Right ventricle myocardium inferior (tissue), 1 donor: Measurements from ENCODE around the gene ZNF616. TPM values are rescaled to one million over a fixed set of nuclear protein-coding genes. Genes with fewer than 3 reads are reported as not detected.
"Not testable (repeated sequence)": the region's sequence is repeated elsewhere in the genome, so short reads cannot be mapped to it uniquely, and the experiment has no call there.

Experiments
- ATAC-seq: fragments of 200-7000 bp; cut with Tn5 transposase; one replicate; pipeline ENCODE4 v1.9.1; 2020; ENCODE audit warnings: mild to moderate bottlenecking, moderate library complexity
- DNase-seq: peaks from one replicate; pipeline ENCODE4 v3.0.0; 2021; ENCODE audit errors: missing footprints
- intact Hi-C: fragments of 100-400 bp; cut with DNase I; formaldehyde crosslinking; loops from one replicate; pipeline ENCODE4 v1.11.0; 2022
- total RNA-seq: library from RNA; stranded (reverse); fragmentation: NEBNext Ultra II Directional; extraction: Animal tissue kit (Norgen Biotek cat#: 25700); gene quantifications from one replicate; pipeline ENCODE4 v1.2.1, GENCODE V29; 2021
- donor health status: DM: no; HTN: yes; CAD: no; lungs with severe emphysema.

Gene ZNF616
- total RNA-seq, 1 donor from 2014 or later: 5.2 TPM

DNA sequence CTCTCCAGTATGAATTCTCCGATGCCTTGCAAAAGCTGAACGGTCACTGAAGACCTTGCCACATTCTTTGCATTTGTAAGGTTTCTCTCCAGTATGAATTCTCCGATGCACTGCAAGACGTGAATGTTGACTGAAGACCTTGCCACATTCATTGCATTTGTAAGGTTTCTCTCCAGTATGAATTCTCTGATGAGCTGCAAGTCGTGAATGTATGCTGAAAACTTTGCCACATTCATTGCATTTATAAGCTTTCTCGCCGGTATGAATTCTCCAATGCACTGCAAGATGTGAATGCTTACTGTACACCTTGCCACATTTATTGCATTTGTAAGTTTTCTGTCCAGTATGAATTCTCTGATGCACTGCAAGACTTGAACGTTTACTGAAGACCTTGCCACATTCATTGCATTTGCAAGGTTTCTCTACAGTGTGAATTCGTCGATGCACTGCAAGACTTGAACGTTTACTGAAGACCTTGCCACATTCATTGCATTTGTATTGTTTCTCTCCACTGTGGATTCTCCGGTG, 24.1 kb downstream of the ZNF616 start:
- intact Hi-C loops: no loop called here

GRCh38 chr19:52114691-52115090, 25.0 kb downstream of the ZNF616 start:
- DNase-seq (no peak), ATAC-seq (no peak)
- intact Hi-C loops: no loop called here

More for the DNA sequence above, 24.1 kb downstream of the ZNF616 start:
- DNase-seq (no peak), ATAC-seq (no peak)

- intact Hi-C loops: no loop called here
- ATAC-seq (no peak), DNase-seq (no peak)
These were observed 27.1 kb downstream of the ZNF616 start for GRCh38 chr19:52112624-52113023.

DNA sequence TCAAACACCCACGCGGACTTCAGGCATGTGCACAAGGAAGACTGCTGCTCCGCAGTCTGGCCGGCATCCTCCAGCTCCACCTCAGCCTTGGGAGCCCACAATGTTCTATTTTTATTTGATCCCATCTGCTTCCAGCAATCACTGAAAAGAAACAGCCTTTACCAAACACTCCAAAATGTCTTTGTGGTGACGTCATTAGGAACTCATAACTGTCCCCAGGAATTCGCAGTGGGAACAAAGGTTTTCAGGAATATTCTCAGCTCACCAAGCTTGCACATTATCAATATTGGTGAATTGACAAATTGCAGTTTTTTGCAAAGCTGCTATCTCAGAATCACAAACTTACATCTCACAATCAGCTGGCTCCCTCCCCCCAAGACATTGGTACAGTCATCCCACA, 29.0 kb downstream of the ZNF616 start:
- intact Hi-C loops: no loop called here
- ATAC-seq (no peak), DNase-seq (no peak)

DNA sequence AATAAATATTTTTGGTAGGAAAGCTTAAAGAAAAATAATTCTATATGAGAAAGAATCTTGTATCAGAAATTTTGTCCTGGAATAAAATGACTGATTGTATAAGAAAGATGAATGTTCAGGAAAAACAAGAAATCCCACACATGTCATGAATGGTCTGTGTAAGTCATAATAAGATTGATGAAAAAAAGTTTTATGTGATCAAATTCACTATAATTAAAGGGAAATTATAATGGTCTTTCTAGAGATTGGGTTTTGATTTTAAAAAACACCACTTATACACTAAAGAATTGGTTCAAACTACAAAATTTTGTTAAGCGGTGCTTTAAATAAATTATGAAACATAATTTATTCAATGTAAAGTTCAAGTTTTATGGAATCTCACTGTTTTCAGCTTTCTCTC, 37.0 kb downstream of the ZNF616 start:
- intact Hi-C loops: no loop called here
- DNase-seq (no peak), ATAC-seq (no peak)

DNA sequence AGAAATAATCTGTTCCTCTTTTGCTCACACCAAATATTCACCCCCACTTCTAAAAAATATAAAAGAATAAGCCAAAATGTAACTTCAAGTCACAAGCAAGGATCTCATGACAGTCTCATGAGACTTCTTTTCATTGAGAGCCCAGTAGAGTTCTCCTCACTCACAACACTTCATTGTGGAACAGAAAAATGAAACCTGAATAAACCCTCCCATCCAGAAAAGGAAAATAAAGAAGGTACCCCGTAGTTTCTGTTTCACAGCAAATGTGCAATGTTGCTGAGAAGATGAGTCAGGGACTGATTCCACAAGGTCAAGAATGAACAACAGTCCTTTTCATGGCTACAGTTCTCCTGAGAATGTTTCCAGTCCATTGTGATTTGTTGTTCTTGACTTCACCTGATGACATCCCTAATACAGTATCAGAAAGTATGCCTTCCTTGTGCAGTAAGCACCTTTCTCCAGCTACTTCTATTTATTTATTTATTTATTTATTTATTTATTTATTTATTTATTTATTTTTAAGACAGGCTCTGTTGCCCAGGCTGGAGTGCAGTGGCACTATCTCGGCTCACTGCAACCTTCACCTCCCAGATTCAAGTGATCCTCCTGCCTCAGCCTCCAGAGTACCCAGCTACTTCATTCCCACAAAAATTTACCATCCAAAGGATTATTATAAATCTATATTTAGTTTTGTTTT, 37.7 kb downstream of the ZNF616 start:
- no peak for ATAC-seq
- no peak for DNase-seq
- intact Hi-C loops: no loop called here

DNA sequence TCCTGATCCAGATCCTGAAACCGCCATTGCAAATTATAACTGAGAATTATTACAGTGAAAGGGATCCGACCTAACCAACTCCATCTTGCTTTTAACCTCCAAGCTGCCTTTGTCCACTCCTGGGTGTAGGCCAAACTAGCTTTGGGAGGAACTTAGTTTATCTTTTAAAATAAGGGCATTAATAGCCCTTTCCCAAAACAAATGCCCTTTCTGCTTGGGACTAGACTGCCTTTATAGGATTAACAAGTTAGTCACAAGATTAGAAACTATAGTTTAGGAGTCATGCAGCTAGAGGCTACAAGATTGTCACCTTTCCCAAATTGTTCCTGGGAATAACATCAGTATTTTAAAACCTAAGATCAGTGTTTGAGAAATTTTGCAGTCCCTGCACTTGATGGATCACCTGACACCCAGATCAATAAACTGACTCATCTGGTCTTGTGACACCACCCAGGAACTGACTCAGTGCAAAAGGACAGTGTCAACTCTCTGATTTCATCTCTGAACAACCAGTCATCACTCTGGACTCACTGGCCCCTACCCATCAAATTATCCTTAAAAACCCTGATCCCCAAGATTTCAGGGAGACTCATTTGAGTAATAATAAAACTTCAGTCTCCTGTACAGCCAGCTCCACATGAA, 40.1 kb downstream of the ZNF616 start:
- intact Hi-C loops: no loop called here
- DNase-seq (no peak), ATAC-seq (no peak)

GRCh38 chr19:52096416-52096815, 43.3 kb downstream of the ZNF616 start:
- intact Hi-C loops, ATAC-seq, DNase-seq: not testable (repeated sequence)

DNA sequence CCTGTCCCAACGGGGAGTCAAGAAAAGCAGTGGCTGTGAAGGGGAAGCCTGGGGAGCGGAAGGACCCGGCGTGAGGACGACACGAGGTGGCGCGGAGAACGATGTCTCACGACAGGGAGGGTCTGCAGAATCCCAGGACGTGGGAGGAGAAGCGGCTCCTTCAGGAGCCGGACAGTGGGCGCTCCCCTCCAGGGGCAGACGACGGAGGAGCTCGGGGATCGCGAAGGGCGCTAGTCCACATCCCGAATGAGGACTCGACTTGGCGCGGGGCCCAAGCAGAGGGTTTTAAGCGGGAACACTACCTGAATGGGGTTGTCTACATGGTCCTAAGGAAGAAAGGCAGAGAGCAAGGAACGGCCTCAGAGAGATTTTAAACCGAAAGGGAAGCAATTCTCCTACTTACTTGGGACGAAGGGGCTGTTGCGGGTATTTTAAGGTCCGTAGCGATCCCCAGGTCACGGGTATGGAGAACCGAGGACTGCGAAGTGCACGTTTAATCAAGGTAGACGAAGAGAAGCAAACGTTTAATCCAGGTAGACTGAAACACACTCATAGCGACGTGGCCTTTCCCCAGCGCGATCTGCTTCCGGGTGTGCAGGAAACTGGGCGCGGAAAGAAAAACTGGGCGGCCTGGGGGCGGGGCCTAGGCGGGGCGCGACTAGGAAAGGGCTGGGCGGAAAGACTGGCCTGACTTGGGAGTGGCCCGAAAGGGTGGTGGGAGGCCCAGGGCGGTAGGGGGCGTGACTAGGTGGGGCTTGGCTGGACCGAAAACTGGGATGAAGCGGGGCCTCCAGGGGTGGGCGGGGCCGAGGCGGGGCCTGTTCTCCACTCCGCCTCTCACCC, 44.3 kb downstream of the ZNF616 start, which contains the start of gene ZNF841:
ZNF841 (minus strand) TSS at position 594 of the 843 bp plus-strand sequence. CDS start 10,964 bp downstream, outside the sequence.
- ATAC-seq: peak; percentile 100
- intact Hi-C loops: loop anchor here (2.0 kb wide), 1 partner anchor 47 kb away; the partner anchor contains the start of gene ZNF432
- peak; percentile 95 for DNase-seq

GRCh38 chr19:52094526-52095130, 45.1 kb downstream of the ZNF616 start:
- ATAC-seq (no peak), DNase-seq (no peak)
- intact Hi-C loops: loop anchor here (2.0 kb wide), 1 partner anchor 46 kb away; the partner anchor contains the start of gene ZNF432

DNA sequence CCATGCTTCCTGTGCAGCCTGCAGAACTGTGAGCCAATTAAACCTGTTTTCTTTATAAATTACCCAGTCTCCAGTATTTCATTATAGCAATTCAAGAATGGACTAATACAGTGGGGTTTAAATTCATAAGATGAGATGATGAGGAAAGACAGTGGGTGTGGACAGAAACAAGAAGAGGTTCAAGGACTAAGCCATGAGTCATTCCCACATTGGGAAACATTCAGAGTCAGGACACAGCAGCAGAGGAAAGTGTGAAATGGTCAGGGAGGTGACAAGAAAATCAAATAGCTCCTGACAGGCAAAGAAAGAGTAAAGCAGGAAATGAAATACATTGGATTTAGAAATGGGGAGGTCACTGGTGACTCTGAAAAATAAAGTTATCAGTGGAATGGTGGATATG, 53.3 kb downstream of the ZNF616 start:
- intact Hi-C loops: no loop called here

DNA sequence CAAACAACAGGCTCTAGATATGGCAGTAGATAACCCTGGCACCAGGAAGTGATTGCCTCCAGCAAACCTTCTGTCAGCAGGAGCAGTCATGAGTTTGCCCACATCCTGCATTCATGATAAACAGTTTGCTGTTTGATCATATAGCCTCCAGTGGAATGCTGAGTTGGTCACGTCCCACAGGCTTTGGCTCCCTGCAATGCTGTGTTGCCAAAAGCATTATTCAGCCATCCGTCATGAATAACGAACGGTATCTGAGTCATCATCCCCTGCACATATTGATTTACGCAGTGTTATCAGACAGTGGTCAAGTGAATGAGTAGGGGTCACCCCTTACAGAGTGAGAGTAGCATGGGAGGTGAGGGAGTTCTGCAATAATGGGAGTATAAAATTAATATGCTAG, 69.2 kb downstream of the ZNF616 start:
- ATAC-seq (no peak), DNase-seq (no peak)
- intact Hi-C loops: no loop called here

More for the DNA sequence above, 53.3 kb downstream of the ZNF616 start:
- ATAC-seq (no peak), DNase-seq (no peak)

- ATAC-seq (no peak), DNase-seq (no peak)
- intact Hi-C loops: no loop called here
These were observed 70.1 kb downstream of the ZNF616 start for GRCh38 chr19:52069653-52070052.

- no peak for DNase-seq
- intact Hi-C loops: no loop called here
- ATAC-seq: no peak
These were observed 73.4 kb downstream of the ZNF616 start for GRCh38 chr19:52066258-52066863.

GRCh38 chr19:52065399-52065798, 74.3 kb downstream of the ZNF616 start:
- no peak for ATAC-seq

More at GRCh38 chr19:52065399-52065798, 74.3 kb downstream of the ZNF616 start:
- intact Hi-C loops: no loop called here
- no peak for DNase-seq
